Upper lobe of right lung (tissue), 1 donor: ENCODE results near the gene CABYR. TPM values are rescaled to one million over a fixed set of nuclear protein-coding genes. Genes with fewer than 3 reads are reported as not detected.

Experiments
- ATAC-seq: fragments of 200-7000 bp; cut with Tn5 transposase; one replicate; pipeline ENCODE4 v1.9.1; 2020; ENCODE audit warnings: mild to moderate bottlenecking, moderate library complexity
- DNase-seq: peaks from one replicate; pipeline ENCODE4 v3.0.0-alpha.2; 2020
- H3K27ac ChIP-seq: fragments of 200-600 bp; one replicate; pipeline ENCODE4 v1.8.0; 2022
- H3K27me3 ChIP-seq: fragments of 200-600 bp; one replicate; pipeline ENCODE4 v1.8.0; 2022; ENCODE audit warnings: mild to moderate bottlenecking
- H3K36me3 ChIP-seq: fragments of 200-600 bp; one replicate; pipeline ENCODE4 v1.8.0; 2022
- H3K4me1 ChIP-seq: fragments of 200-600 bp; one replicate; pipeline ENCODE4 v1.8.0; 2022
- H3K4me3 ChIP-seq: fragments of 200-600 bp; one replicate; pipeline ENCODE4 v1.8.0; 2022; ENCODE audit warnings: mild to moderate bottlenecking
- H3K9me3 ChIP-seq: fragments of 200-600 bp; one replicate; pipeline ENCODE4 v1.8.0; 2022
- intact Hi-C: fragments of 100-400 bp; cut with DNase I; formaldehyde crosslinking; loops from one replicate; pipeline ENCODE4 v1.11.0; 2022
- total RNA-seq: library from RNA; stranded (reverse); fragmentation: NEBNext Ultra II Directional; extraction: Animal tissue kit (Norgen Biotek cat#: 25700); gene quantifications from one replicate; pipeline ENCODE4 v1.2.1, GENCODE V29; 2021
- TF ChIP-seq, protein P1 (sequence below): fragments of 200-600 bp; IDR thresholded peaks from one replicate; pipeline ENCODE4 v1.8.0; 2022; ENCODE audit warnings: antibody characterized with exemption
- donor health status: DM: no; HTN: yes; CAD: no; lungs with severe emphysema.

Gene CABYR
- total RNA-seq, 1 donor from 2014 or later, result 1.1 TPM

DNA sequence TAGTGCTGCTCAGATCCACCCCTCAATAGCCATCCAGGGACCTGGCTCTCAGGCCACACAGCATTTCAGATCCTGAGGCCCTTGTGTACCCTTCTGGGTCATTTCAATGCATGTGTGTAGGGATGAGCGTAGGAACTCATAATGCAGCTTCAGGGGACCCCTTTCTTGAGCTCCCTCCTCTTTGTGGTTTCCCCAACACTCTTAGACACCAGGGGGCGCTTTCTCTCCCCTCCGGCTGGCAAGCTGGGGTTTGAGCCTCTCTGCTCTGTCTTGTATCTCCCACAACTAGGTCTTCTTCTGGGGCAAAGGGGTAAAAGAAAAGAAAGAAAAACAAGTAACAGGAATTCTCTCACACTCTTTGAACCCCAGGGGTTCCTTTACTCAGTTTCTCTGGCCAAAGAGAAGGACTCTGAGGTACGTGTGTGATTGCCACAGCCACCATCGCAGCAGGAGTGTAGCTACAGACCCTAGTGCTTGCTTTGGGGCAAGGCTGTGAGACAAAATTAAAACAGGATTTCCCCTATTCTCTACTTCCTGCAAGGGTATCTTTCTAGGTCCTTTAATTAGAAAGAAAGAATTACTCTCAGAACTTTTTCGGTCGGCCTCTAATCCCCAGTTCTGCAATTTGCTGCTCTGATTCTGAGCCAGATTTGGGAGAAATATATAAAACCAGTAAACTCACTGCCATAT lies 38.0 kb downstream of the CABYR start:
- DNase-seq (peak; percentile 67), ATAC-seq (peak; percentile 89)
- Histone ChIP-seq H3K36me3 (peaks cover 10% of the 10 kb centered on the region), H3K9me3 (no peaks in the 10 kb centered on the region), H3K27me3 (no peaks in the 10 kb centered on the region), H3K27ac (no peak overlapping the region), H3K4me1 (peaks cover 8% of the 10 kb centered on the region), H3K4me3 (no peak overlapping the region)
- TF ChIP-seq, protein P1, sequence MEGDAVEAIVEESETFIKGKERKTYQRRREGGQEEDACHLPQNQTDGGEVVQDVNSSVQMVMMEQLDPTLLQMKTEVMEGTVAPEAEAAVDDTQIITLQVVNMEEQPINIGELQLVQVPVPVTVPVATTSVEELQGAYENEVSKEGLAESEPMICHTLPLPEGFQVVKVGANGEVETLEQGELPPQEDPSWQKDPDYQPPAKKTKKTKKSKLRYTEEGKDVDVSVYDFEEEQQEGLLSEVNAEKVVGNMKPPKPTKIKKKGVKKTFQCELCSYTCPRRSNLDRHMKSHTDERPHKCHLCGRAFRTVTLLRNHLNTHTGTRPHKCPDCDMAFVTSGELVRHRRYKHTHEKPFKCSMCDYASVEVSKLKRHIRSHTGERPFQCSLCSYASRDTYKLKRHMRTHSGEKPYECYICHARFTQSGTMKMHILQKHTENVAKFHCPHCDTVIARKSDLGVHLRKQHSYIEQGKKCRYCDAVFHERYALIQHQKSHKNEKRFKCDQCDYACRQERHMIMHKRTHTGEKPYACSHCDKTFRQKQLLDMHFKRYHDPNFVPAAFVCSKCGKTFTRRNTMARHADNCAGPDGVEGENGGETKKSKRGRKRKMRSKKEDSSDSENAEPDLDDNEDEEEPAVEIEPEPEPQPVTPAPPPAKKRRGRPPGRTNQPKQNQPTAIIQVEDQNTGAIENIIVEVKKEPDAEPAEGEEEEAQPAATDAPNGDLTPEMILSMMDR, result peak; percentile 75
- intact Hi-C loops, result no loop called here

GRCh38 chr18:24177499-24178133 lies 38.8 kb downstream of the CABYR start:
- H3K36me3 ChIP-seq, result peaks cover 10% of the 10 kb centered on the region
- intact Hi-C loops, result no loop called here
- no peak overlapping the region for H3K4me3 ChIP-seq
- no peak overlapping the region for H3K27ac ChIP-seq
- H3K9me3 ChIP-seq, result no peaks in the 10 kb centered on the region
- H3K27me3 ChIP-seq, result no peaks in the 10 kb centered on the region
- DNase-seq (no peak), ATAC-seq (no peak)
- TF ChIP-seq, protein P1, result no peak
- peaks cover 8% of the 10 kb centered on the region for H3K4me1 ChIP-seq

DNA sequence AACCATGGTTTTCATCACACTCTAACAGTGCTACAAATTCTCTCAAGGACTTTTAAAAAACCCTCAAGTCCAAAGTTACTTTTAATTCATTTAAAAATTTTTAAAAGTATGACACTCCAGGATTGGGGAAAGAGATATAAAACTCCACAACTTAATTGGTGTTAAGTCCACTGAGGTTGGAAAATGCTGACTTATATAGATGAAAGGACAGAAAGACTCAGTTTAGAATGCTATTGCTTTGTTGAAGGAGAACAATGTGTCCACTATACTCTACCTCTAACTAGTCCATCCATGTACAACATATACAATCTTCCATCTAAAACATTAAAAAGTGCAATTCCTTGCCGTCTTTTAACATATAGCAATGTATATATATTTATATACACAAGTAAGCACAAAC lies 41.2 kb downstream of the CABYR start:
- no peak for ATAC-seq
- H3K4me1 ChIP-seq, result peaks cover 8% of the 10 kb centered on the region
- H3K27ac ChIP-seq, result no peak overlapping the region
- H3K27me3 ChIP-seq, result no peaks in the 10 kb centered on the region
- DNase-seq, result no peak
- H3K4me3 ChIP-seq, result no peak overlapping the region
- TF ChIP-seq, protein P1, result no peak
- no peaks in the 10 kb centered on the region for H3K36me3 ChIP-seq
- intact Hi-C loops, result no loop called here
- H3K9me3 ChIP-seq, result no peaks in the 10 kb centered on the region

DNA sequence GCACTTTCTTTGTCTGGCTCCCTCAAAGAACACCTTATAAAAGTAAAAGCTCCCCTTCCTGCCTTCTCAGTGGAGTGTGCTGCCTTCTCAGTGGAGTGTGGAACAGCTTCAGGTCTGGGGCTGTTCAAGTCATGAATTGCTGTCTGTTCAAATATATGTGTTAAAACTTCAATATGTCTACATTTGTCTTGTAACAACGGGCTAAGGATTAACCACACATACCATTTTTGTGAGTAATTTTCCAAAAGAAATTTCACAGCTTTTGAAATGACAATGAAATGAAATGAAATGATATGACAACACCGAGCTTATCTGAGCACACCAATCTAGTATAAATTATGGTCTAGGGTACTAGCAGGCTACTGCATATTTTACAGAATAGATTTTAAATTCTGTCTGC lies 42.9 kb downstream of the CABYR start:
- TF ChIP-seq, protein P1, result no peak
- Histone ChIP-seq H3K9me3 (no peaks in the 10 kb centered on the region), H3K36me3 (no peaks in the 10 kb centered on the region), H3K4me1 (peaks cover 4% of the 10 kb centered on the region), H3K4me3 (no peak overlapping the region), H3K27ac (no peak overlapping the region), H3K27me3 (no peaks in the 10 kb centered on the region)
- ATAC-seq (no peak), DNase-seq (no peak)
- intact Hi-C loops, result no loop called here

DNA sequence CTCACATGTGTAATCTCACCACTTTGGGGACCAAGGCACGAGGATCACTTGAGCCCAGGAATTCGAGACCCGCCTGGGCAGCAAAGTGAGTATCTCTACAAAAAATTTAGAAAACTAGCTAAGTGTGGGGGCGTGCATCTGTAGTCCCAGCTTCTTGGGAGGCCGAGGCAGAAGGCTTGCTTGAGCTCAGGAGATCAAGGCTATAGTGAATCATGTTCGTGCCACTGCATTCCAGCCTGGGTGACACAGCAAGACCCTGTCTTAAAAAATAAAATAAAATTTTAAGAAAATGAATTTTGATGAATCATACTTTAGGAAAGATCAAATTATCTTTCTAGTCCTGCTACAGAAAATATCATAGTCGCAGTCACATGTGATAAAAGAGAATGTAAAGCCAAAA lies 46.9 kb downstream of the CABYR start:
- no peaks in the 10 kb centered on the region for H3K27me3 ChIP-seq
- no peaks in the 10 kb centered on the region for H3K9me3 ChIP-seq
- H3K36me3 ChIP-seq, result no peaks in the 10 kb centered on the region
- intact Hi-C loops, result no loop called here
- no peaks in the 10 kb centered on the region for H3K4me1 ChIP-seq
- no peak overlapping the region for H3K4me3 ChIP-seq
- no peak overlapping the region for H3K27ac ChIP-seq
- TF ChIP-seq, protein P1, result no peak
- ATAC-seq (no peak), DNase-seq (no peak)
